ENCODE data around the gene PSME2.

Gene PSME2

DNA sequence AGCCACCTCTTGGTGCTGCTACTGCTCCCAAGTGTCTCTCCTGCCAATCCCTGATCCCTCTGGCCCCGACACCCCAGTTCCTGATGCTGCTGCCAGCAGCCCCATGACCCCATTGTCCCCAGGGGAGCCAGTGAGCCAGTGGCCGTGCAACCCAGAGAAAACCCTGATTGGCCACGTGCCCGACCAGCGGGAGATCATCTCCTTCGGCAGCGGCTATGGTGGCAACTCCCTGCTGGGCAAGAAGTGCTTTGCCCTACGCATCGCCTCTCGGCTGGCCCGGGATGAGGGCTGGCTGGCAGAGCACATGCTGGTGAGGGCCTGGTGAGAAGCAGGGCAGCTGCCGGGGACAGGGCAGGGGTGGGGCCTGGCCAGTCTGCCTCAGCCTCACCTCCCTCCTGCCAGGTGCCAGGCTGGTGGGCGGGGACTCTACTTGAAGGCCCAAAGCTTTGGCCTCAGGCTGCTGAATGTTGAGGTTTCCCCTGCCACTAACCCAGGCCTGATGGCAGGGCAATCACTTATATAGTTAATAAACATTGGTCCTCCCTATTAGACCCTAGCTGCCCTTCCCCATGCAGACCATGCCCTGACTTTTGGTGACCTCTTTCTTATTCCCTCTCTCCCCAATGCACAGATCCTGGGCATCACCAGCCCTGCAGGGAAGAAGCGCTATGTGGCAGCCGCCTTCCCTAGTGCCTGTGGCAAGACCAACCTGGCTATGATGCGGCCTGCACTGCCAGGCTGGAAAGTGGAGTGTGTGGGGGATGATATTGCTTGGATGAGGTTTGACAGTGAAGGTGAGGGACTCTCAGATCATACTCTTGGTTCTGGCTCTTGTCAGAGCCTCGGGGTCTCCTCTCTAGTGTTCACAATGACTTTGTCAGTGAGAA is 47.2 kb downstream of the PSME2 start:
- TF ChIP-seq, protein P1, sequence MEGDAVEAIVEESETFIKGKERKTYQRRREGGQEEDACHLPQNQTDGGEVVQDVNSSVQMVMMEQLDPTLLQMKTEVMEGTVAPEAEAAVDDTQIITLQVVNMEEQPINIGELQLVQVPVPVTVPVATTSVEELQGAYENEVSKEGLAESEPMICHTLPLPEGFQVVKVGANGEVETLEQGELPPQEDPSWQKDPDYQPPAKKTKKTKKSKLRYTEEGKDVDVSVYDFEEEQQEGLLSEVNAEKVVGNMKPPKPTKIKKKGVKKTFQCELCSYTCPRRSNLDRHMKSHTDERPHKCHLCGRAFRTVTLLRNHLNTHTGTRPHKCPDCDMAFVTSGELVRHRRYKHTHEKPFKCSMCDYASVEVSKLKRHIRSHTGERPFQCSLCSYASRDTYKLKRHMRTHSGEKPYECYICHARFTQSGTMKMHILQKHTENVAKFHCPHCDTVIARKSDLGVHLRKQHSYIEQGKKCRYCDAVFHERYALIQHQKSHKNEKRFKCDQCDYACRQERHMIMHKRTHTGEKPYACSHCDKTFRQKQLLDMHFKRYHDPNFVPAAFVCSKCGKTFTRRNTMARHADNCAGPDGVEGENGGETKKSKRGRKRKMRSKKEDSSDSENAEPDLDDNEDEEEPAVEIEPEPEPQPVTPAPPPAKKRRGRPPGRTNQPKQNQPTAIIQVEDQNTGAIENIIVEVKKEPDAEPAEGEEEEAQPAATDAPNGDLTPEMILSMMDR (IDR thresholded peaks at IDR 0.05; ENCODE audit: low read depth, low read length), result no peak
- no peak for DNase-seq (ENCODE audit: low read depth in 2 of 2)
- H3K4me3 ChIP-seq (replicated peaks in 1 of 2; ENCODE audit: low read depth in 2 of 2, low read length in 2 of 2), result no peak overlapping the region

DNA sequence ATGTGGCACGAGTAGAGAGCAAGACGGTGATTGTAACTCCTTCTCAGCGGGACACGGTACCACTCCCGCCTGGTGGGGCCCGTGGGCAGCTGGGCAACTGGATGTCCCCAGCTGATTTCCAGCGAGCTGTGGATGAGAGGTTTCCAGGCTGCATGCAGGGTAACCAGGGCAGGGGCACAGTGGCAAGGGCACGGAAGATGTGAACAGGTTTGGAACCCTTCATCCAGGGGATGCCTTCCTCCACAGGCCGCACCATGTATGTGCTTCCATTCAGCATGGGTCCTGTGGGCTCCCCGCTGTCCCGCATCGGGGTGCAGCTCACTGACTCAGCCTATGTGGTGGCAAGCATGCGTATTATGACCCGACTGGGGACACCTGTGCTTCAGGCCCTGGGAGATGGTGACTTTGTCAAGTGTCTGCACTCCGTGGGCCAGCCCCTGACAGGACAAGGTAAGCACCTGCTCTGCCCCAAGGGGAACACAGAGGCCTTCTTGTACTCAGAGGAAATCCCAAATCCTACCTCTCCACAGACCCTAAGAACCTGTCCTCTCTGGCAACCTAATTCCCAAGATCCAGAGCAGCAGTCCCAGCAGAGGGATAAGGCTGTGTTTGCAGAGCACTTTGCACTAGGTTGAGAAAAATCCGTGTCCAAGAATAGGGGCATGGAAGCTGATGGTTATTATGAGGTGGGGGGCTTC is 48.0 kb downstream of the PSME2 start:
- DNase-seq (ENCODE audit: low read depth in 2 of 2), result no peak
- TF ChIP-seq, protein P1 (IDR thresholded peaks at IDR 0.05; ENCODE audit: low read depth, low read length), result no peak
- no peak overlapping the region for H3K4me3 ChIP-seq (replicated peaks in 1 of 2; ENCODE audit: low read depth in 2 of 2, low read length in 2 of 2)

DNA sequence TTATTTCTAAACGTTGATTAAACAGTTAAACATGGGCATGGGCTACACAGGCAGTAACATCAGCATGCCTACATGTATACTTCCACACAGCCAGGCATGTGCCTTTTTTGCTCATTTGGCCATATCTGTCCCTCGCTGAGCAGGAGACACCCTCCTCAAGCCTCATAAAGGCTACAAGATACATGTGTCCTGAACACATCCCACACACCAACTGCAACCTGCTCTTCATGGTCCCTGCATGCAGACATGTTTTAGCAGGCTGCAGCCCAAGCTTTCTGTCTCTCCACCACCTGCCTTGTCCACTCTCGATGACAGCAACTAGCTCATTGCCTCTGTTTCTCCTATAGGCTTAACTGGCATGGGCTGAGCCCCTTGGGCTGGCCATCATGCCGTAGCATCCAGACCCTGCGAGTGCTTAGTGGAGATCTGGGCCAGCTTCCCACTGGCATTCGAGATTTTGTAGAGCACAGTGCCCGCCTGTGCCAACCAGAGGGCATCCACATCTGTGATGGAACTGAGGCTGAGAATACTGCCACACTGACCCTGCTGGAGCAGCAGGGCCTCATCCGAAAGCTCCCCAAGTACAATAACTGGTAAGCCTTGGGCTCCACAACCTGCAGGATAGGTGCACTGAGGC is 49.7 kb downstream of the PSME2 start:
- TF ChIP-seq, protein P1 (IDR thresholded peaks at IDR 0.05; ENCODE audit: low read depth, low read length), result no peak
- H3K4me3 ChIP-seq (replicated peaks in 1 of 2; ENCODE audit: low read depth in 2 of 2, low read length in 2 of 2), result no peak overlapping the region
- no peak for DNase-seq (ENCODE audit: low read depth in 2 of 2)

DNA sequence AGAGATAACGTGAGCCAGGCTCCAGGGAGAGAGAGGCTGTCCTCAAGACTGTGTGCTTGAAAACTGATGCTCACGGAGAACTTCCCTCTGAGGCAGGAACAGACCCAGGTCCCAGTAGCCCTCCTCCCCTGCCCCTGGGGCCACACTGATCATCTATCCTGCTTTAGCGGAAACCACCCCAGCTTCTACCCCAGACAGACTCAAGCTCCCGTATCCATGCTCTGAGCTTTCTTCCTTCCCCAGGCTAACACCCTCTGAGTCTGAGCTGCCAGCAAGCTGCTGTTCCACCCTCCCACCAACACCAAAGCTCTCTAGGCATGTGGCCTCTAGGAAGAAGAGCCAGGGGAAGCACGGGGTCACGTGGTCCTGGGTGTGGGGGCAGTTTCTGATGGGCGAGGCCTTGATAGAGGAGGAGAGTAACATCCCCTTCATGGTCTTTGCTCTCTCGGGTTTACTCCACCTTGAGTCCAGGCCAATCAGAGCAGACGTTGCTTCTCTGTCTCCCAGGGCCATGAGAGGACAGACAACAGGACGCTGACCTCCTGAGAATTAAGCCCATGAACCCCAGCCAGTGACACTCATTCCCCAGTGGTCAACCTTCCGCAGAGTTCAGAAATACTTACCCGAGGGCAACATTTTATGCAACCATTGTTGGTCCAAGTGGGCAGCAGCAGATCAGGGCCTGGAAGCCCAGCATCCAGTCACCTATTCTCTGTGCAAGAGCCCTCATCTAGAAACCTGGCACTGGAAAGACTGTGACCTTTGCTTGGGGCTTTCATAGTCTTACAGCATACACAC is 50.9 kb downstream of the PSME2 start:
- peak overlapping the region; percentile 64 to 84 for H3K4me3 ChIP-seq (replicated peaks in 1 of 2; ENCODE audit: low read depth in 2 of 2, low read length in 2 of 2)
- TF ChIP-seq, protein P1 (IDR thresholded peaks at IDR 0.05; ENCODE audit: low read depth, low read length), result no peak
- DNase-seq (ENCODE audit: low read depth in 2 of 2), result peak; percentile 24 to 46

DNA sequence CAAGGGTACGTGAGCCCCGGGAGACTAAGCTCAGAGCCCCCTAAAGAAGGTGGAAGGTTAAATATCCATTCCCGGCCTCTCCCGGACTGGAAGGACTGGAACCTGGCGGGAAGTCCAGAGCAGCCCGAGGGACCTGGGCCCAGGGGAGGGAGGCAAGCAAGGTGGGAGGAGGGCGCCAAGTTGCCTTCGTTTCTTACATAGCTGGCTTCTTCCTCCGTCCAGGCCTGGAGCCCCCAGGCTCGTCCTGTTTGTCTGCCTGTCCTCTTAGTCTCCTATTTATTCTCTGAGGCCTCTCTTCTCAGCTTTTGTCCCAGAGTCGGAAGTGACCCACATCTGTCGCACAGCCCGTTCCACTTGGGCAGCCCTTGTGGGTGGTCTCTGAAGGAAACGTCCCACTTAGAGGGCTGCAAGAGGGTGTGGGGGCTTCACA is 51.6 kb downstream of the PSME2 start:
- DNase-seq (ENCODE audit: low read depth in 2 of 2), result peak; percentile 8 to 14
- TF ChIP-seq, protein P1 (IDR thresholded peaks at IDR 0.05; ENCODE audit: low read depth, low read length), result no peak
- peak overlapping the region; percentile 64 to 84 for H3K4me3 ChIP-seq (replicated peaks in 1 of 2; ENCODE audit: low read depth in 2 of 2, low read length in 2 of 2)
